Measurements from ENCODE around the gene MAP3K15.
A peak's percentile ranks its signal among the peaks of the same experiment; 100 is the strongest.

MAP3K15 gene

GRCh38 chrX:19343535-19344408 is 171.5 kb downstream of the MAP3K15 start, which contains the start of gene PDHA1:
Gene PDHA1, plus strand, starts transcription at chrX:19343927. Its CDS starts 111 bp downstream, at chrX:19344038.
- peak; percentile 91 for DNase-seq

- no peak for DNase-seq
These were observed 172.2 kb downstream of the MAP3K15 start for GRCh38 chrX:19343085-19343534.

GRCh38 chrX:19342331-19342906 is 172.9 kb downstream of the MAP3K15 start:
- no peak for DNase-seq

GRCh38 chrX:19334945-19335626 is 180.2 kb downstream of the MAP3K15 start:
- DNase-seq, result no peak

- DNase-seq, result no peak
These were observed 182.3 kb downstream of the MAP3K15 start for GRCh38 chrX:19332983-19333382.

GRCh38 chrX:19331831-19332230 is 183.5 kb downstream of the MAP3K15 start:
- DNase-seq, result no peak

- no peak for DNase-seq
These were observed 188.7 kb downstream of the MAP3K15 start for GRCh38 chrX:19326567-19326966.

Measured in retina (tissue), 1 donor.